Mesenchymal stem cell (in vitro differentiated cells and primary cell): ENCODE measurements around the gene BMPR1B.
A peak's percentile ranks its signal among the peaks of the same experiment; 100 is the strongest.

Experiments
- DNase-seq: peaks from one replicate; pipeline ENCODE4 v3.0.0-alpha.2; 2013
- H2AFZ ChIP-seq: one replicate; pipeline ENCODE4 v1.6.1; 2013; ENCODE audit warnings: low read depth, mild to moderate bottlenecking, control low read depth, inconsistent platforms, low read length, moderate library complexity
- H2AK5ac ChIP-seq: 2 replicates; pipeline ENCODE4 v1.6.1; 2013; ENCODE audit warnings: low read length, moderate library complexity, mild to moderate bottlenecking, inconsistent platforms; ENCODE audit not compliant: severe bottlenecking
- H2BK120ac ChIP-seq: one replicate; pipeline ENCODE4 v1.6.1; 2013; ENCODE audit warnings: low read depth, mild to moderate bottlenecking, inconsistent platforms, low read length, moderate library complexity
- H2BK12ac ChIP-seq, 2 experiments: one replicate each; pipeline ENCODE4 v1.6.1; 2013; ENCODE audit warnings: inconsistent platforms in 2 of 2, low read length in 2 of 2, mild to moderate bottlenecking in 2 of 2, moderate library complexity in 2 of 2, control low read depth in 1 of 2
- H2BK15ac ChIP-seq: one replicate; pipeline ENCODE4 v1.6.1; 2013; ENCODE audit warnings: mild to moderate bottlenecking, low read depth, inconsistent platforms; ENCODE audit not compliant: poor library complexity, severe bottlenecking
- H2BK5ac ChIP-seq: 2 replicates; pipeline ENCODE4 v1.6.1; 2013; ENCODE audit warnings: low read depth, mild to moderate bottlenecking, low read length, control low read depth, inconsistent platforms; ENCODE audit not compliant: poor library complexity, severe bottlenecking
- H3K14ac ChIP-seq, 2 experiments: one replicate each; pipeline ENCODE4 v1.6.1; 2013; ENCODE audit warnings: inconsistent platforms in 2 of 2, low read length in 2 of 2, control low read depth in 1 of 2, mild to moderate bottlenecking in 1 of 2, moderate library complexity in 1 of 2
- H3K18ac ChIP-seq, 2 experiments: one replicate each; pipeline ENCODE4 v1.6.1; 2013; ENCODE audit warnings: inconsistent platforms in 2 of 2, low read length in 2 of 2, control low read depth in 1 of 2, low read depth in 1 of 2, mild to moderate bottlenecking in 1 of 2
- H3K23ac ChIP-seq, 2 experiments: one replicate each; pipeline ENCODE4 v1.6.1; 2013; ENCODE audit warnings: inconsistent platforms in 2 of 2, low read length in 2 of 2, mild to moderate bottlenecking in 2 of 2, moderate library complexity in 2 of 2, control low read depth in 1 of 2
- H3K27ac ChIP-seq: 2 replicates; pipeline ENCODE4 v1.5.1; 2013; ENCODE audit warnings: mild to moderate bottlenecking, moderate library complexity, low read length, control low read depth, inconsistent platforms; ENCODE audit not compliant: poor library complexity, severe bottlenecking
- H3K27me3 ChIP-seq, 2 experiments: 2 replicates each; pipeline versions ENCODE4 v1.6.1 to v1.7.0; 2013; ENCODE audit warnings: low read length in 2 of 2, mild to moderate bottlenecking in 2 of 2, moderate library complexity in 2 of 2, control low read depth in 1 of 2, inconsistent platforms in 1 of 2; ENCODE audit not compliant: control insufficient read depth in 1 of 2, insufficient read depth in 1 of 2
- H3K36me3 ChIP-seq, 2 experiments: 2 replicates each; pipeline versions ENCODE4 v1.6.1 to v1.7.0; 2013; ENCODE audit warnings: low read length in 2 of 2, control low read depth in 1 of 2, inconsistent platforms in 1 of 2, low read depth in 1 of 2, mild to moderate bottlenecking in 1 of 2; ENCODE audit not compliant: insufficient read depth in 2 of 2, control insufficient read depth in 1 of 2
- H3K4ac ChIP-seq, 2 experiments: one replicate each; pipeline ENCODE4 v1.6.1; 2013; ENCODE audit warnings: inconsistent platforms in 2 of 2, low read length in 2 of 2, mild to moderate bottlenecking in 2 of 2, moderate library complexity in 2 of 2, control low read depth in 1 of 2, low read depth in 1 of 2
- H3K4me1 ChIP-seq: 2 replicates; pipeline ENCODE4 v1.6.1; 2013; ENCODE audit warnings: low read depth, low read length, control low read depth; ENCODE audit not compliant: control insufficient read depth, insufficient read depth
- H3K4me2 ChIP-seq: 2 replicates; pipeline ENCODE4 v1.6.1; 2013; ENCODE audit warnings: low read length, mild to moderate bottlenecking, inconsistent platforms; ENCODE audit not compliant: poor library complexity, severe bottlenecking
- H3K4me3 ChIP-seq, 2 experiments: 2 replicates each; pipeline versions ENCODE4 v1.5.1 to v1.7.0; 2013; ENCODE audit warnings: low read length in 2 of 2, mild to moderate bottlenecking in 2 of 2, control low read depth in 1 of 2, low read depth in 1 of 2; ENCODE audit not compliant: insufficient read depth in 1 of 2
- H3K79me1 ChIP-seq: replicated peaks from 2 replicates; pipeline ENCODE4 v1.6.1; 2013; ENCODE audit warnings: mild to moderate bottlenecking, control low read depth, low read length, inconsistent platforms; ENCODE audit not compliant: poor library complexity, severe bottlenecking
- H3K9ac ChIP-seq: 2 replicates; pipeline ENCODE4 v1.7.0; 2013; ENCODE audit warnings: mild to moderate bottlenecking, low read length, moderate library complexity
- H3K9me3 ChIP-seq: 2 replicates; pipeline ENCODE4 v1.7.0; 2013; ENCODE audit warnings: mild to moderate bottlenecking, low read length; ENCODE audit not compliant: control insufficient read depth
- H4K8ac ChIP-seq: one replicate; pipeline ENCODE4 v1.6.1; 2013; ENCODE audit warnings: inconsistent platforms, mild to moderate bottlenecking, low read length, moderate library complexity
- H4K91ac ChIP-seq: one replicate; pipeline ENCODE4 v1.6.1; 2013; ENCODE audit warnings: mild to moderate bottlenecking, low read length, inconsistent platforms
- WGBS: methylation state at CpG from one replicate; pipeline ENCODE4 v1.1.7; 2013; ENCODE audit warnings: mixed read lengths; 5-methylcytosine and 5-hydroxymethylcytosine counted together

The BMPR1B gene

GRCh38 chr4:95051702-95052020, 293.9 kb downstream of the BMPR1B start:
- Histone ChIP-seq H3K4me2 (no peak overlapping the region), H3K9ac (no peak overlapping the region)
- 93% methylated on average over 2 of the region's 2 CpGs for WGBS

GRCh38 chr4:95058991-95059390, 301.2 kb downstream of the BMPR1B start:
- Histone ChIP-seq H4K91ac (no peak overlapping the region), H3K14ac (no peak overlapping the region), H2AK5ac (no peak overlapping the region), H3K4me1 (no peaks in the 10 kb centered on the region), H2AFZ (no peak overlapping the region), H2BK15ac (no peak overlapping the region), H3K4me3 (no peak overlapping the region), H2BK120ac (no peak overlapping the region), H3K36me3 (no peaks in the 10 kb centered on the region), H3K4ac (no peak overlapping the region), H3K4me2 (no peak overlapping the region), H3K9ac (no peak overlapping the region), H2BK12ac (no peak overlapping the region), H3K27ac (no peak overlapping the region), H3K9me3 (no peaks in the 10 kb centered on the region), H3K27me3 (no peaks in the 10 kb centered on the region), H2BK5ac (no peak overlapping the region), H3K79me1 (no peaks in the 10 kb centered on the region), H4K8ac (no peak overlapping the region), H3K23ac (no peak overlapping the region), H3K18ac (no peak overlapping the region)
- WGBS, result no CpG with 5 or more reads among the region's 1 CpG
- no peak for DNase-seq

More at GRCh38 chr4:95051702-95052020, 293.9 kb downstream of the BMPR1B start:
- Histone ChIP-seq H4K91ac (no peak overlapping the region), H2BK15ac (no peak overlapping the region), H3K18ac (no peak overlapping the region), H4K8ac (peak overlapping the region; percentile 4), H3K27ac (no peak overlapping the region), H3K4ac (no peak overlapping the region), H2BK5ac (no peak overlapping the region), H2AFZ (no peak overlapping the region), H3K79me1 (no peaks in the 10 kb centered on the region), H3K27me3 (no peaks in the 10 kb centered on the region), H2AK5ac (no peak overlapping the region), H3K4me1 (peaks cover 3% of the 10 kb centered on the region), H3K14ac (no peak overlapping the region), H2BK120ac (no peak overlapping the region), H3K36me3 (no peaks in the 10 kb centered on the region), H2BK12ac (no peak overlapping the region), H3K23ac (no peak overlapping the region), H3K9me3 (no peaks in the 10 kb centered on the region), H3K4me3 (no peak overlapping the region)
- no peak for DNase-seq

GRCh38 chr4:95059663-95060062, 301.9 kb downstream of the BMPR1B start:
- Histone ChIP-seq H2AK5ac (no peak overlapping the region), H3K9ac (no peak overlapping the region), H2BK12ac (peak overlapping the region in 1 of 2 experiments; percentile 52), H4K8ac (no peak overlapping the region), H3K14ac (no peak overlapping the region), H4K91ac (no peak overlapping the region), H3K27ac (no peak overlapping the region), H3K27me3 (no peaks in the 10 kb centered on the region), H3K36me3 (no peaks in the 10 kb centered on the region), H3K79me1 (no peaks in the 10 kb centered on the region), H3K4me3 (no peak overlapping the region), H3K23ac (no peak overlapping the region), H3K4me2 (no peak overlapping the region), H2BK15ac (no peak overlapping the region), H3K4me1 (no peaks in the 10 kb centered on the region), H2AFZ (no peak overlapping the region), H2BK120ac (no peak overlapping the region), H3K4ac (no peak overlapping the region), H2BK5ac (no peak overlapping the region), H3K9me3 (no peaks in the 10 kb centered on the region), H3K18ac (no peak overlapping the region)
- 100% methylated on average over 1 of the region's 1 CpG for WGBS
- DNase-seq, result no peak

- H3K23ac ChIP-seq, result no peak overlapping the region
- H4K8ac ChIP-seq, result no peak overlapping the region
- H2BK12ac ChIP-seq, result no peak overlapping the region
- 50% methylated on average over 2 of the region's 2 CpGs for WGBS
- H3K4ac ChIP-seq, result no peak overlapping the region
- no peak overlapping the region for H3K4me3 ChIP-seq
- H3K36me3 ChIP-seq, result no peaks in the 10 kb centered on the region
- H2BK120ac ChIP-seq, result no peak overlapping the region
- H3K18ac ChIP-seq, result no peak overlapping the region
- no peaks in the 10 kb centered on the region for H3K9me3 ChIP-seq
- no peak overlapping the region for H3K4me2 ChIP-seq
- no peak overlapping the region for H2AFZ ChIP-seq
- no peak overlapping the region for H2AK5ac ChIP-seq
- H2BK15ac ChIP-seq, result no peak overlapping the region
- H3K9ac ChIP-seq, result no peak overlapping the region
- H4K91ac ChIP-seq, result no peak overlapping the region
- DNase-seq, result peak; percentile 38
- H3K79me1 ChIP-seq, result no peaks in the 10 kb centered on the region
- no peak overlapping the region for H3K27ac ChIP-seq
- no peak overlapping the region for H3K14ac ChIP-seq
- no peak overlapping the region for H2BK5ac ChIP-seq
- no peaks in the 10 kb centered on the region for H3K27me3 ChIP-seq
- no peaks in the 10 kb centered on the region for H3K4me1 ChIP-seq
These were observed 303.5 kb downstream of the BMPR1B start for GRCh38 chr4:95061220-95061619.
